ENCODE results near the gene CLIC4. TPM values are rescaled to one million over a fixed set of nuclear protein-coding genes. Genes with fewer than 3 reads are reported as not detected.
"Not testable (repeated sequence)": the region's sequence is repeated elsewhere in the genome, so short reads cannot be mapped to it uniquely, and the experiment has no call there.

CLIC4 gene
- total RNA-seq, 6 experiments from 2014 or later = 35.0 to 63.6 (median 44.3) TPM

DNA sequence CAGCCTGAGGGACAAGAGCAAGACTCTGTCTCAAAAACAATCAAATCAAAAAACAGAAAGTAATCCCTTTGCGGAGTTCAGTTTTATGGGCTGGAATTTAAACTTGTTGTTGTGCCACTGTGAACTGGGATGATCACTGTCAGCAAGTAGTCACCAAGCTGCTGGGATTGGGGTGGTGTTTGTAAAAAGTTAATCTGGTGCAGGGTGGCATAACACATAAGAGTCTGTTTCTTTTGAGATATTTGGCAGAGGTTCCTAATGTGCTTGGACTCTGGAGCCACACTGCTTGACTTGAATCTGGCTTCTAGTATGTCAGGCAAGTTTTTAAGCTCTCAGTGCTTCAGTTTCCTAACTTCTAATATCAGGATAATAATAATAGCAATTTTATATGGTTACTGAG is 6.6 kb downstream of the CLIC4 start:
- ATAC-seq = peak; percentile 69 to 87 (median 86)
- whole genome bisulfite sequencing (ENCODE audit: insufficient coverage, low coverage, low lambda C conversion rate, missing lambda C conversion rate) = 14% methylated on average over 1 of the region's 1 CpG
- H3K4me1 ChIP-seq = peaks cover 0 to 65% (median 16%) of the 10 kb centered on the region in 4 donors

DNA sequence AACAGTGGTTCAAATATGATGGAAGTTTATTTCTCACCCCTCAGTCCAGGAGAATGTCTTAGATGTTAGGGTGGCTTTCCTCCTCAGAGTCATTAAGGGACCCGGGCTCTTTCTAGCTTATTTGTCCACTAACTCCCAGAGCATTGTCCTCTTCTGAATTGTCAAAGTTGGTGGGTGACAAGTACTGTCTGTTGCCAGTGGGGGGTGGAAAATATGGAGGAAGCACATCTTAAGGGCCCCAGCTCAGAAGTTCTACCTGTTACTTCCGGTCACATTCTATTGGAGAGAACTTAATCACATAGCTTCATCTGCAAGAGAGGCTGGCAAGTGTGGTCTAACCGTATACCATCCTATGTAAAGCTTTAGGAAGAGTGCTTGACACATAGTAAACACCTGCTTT is 7.1 kb downstream of the CLIC4 start:
- Histone ChIP-seq H3K27ac (peak overlapping the region in 2 of 3 donors; percentile 77 to 85), H3K9me3 (no peaks in the 10 kb centered on the region), H3K4me3 (no peak overlapping the region), H3K4me1 (peaks cover 0 to 65% (median 16%) of the 10 kb centered on the region in 4 donors), H3K36me3 (no peaks in the 10 kb centered on the region), H3K27me3 (no peaks in the 10 kb centered on the region)
- TF ChIP-seq, protein P1, sequence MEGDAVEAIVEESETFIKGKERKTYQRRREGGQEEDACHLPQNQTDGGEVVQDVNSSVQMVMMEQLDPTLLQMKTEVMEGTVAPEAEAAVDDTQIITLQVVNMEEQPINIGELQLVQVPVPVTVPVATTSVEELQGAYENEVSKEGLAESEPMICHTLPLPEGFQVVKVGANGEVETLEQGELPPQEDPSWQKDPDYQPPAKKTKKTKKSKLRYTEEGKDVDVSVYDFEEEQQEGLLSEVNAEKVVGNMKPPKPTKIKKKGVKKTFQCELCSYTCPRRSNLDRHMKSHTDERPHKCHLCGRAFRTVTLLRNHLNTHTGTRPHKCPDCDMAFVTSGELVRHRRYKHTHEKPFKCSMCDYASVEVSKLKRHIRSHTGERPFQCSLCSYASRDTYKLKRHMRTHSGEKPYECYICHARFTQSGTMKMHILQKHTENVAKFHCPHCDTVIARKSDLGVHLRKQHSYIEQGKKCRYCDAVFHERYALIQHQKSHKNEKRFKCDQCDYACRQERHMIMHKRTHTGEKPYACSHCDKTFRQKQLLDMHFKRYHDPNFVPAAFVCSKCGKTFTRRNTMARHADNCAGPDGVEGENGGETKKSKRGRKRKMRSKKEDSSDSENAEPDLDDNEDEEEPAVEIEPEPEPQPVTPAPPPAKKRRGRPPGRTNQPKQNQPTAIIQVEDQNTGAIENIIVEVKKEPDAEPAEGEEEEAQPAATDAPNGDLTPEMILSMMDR (IDR thresholded peaks at IDR 0.05) = no peak
- TF ChIP-seq POLR2A (IDR thresholded peaks at IDR 0.05) = no peak
- WGBS (ENCODE audit: insufficient coverage, low coverage, low lambda C conversion rate, missing lambda C conversion rate) = 49% methylated on average over 3 of the region's 3 CpGs
- no peak for ATAC-seq
- intact Hi-C loops (cut with DNase I) = no loop called here
- DNase-seq = no peak

More for the DNA sequence above, 6.6 kb downstream of the CLIC4 start:
- TF ChIP-seq, protein P1 (IDR thresholded peaks at IDR 0.05) = no peak
- no peak for TF ChIP-seq POLR2A (IDR thresholded peaks at IDR 0.05)
- Histone ChIP-seq H3K36me3 (no peaks in the 10 kb centered on the region), H3K9me3 (no peaks in the 10 kb centered on the region), H3K27ac (peak overlapping the region in 2 of 3 donors; percentile 77 to 85), H3K4me3 (peak overlapping the region in 2 of 3 donors; percentile 41), H3K27me3 (no peaks in the 10 kb centered on the region)
- DNase-seq = peak in 1 of 3 donors; percentile 60
- intact Hi-C loops (cut with DNase I) = no loop called here

DNA sequence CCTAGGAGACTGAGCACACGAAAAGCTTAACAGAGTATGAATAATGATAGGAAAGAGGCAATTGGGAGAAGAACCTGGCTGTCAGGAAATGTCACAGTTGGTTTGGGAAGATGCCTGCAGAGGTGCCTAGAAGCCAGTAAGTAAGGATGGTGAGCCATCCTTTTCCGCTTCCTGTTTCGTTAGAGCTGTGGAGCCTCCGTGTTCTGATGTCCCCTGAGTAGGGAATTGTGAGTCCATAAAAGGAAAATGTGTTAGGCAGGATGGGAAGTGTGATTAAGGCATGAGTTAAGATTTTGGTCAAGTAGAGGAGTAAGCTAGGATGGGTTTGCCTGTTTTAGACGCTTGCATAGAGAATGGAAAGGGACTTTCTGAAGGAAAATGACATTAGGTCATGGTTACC is 9.0 kb downstream of the CLIC4 start:
- no peaks in the 10 kb centered on the region for H3K36me3 ChIP-seq
- H3K27me3 ChIP-seq = no peaks in the 10 kb centered on the region
- ATAC-seq (peak in 2 of 4 donors; percentile 21 to 40), DNase-seq (no peak)
- H3K4me3 ChIP-seq = no peak overlapping the region
- 76% methylated on average over 5 of the region's 5 CpGs for WGBS (ENCODE audit: insufficient coverage, low coverage, low lambda C conversion rate, missing lambda C conversion rate)
- H3K9me3 ChIP-seq = no peaks in the 10 kb centered on the region
- no peak overlapping the region for H3K27ac ChIP-seq
- intact Hi-C loops (cut with DNase I) = no loop called here
- peaks cover 0 to 47% (median 18%) of the 10 kb centered on the region in 4 donors for H3K4me1 ChIP-seq
- no peak for TF ChIP-seq POLR2A (IDR thresholded peaks at IDR 0.05)
- TF ChIP-seq, protein P1 (IDR thresholded peaks at IDR 0.05) = no peak

DNA sequence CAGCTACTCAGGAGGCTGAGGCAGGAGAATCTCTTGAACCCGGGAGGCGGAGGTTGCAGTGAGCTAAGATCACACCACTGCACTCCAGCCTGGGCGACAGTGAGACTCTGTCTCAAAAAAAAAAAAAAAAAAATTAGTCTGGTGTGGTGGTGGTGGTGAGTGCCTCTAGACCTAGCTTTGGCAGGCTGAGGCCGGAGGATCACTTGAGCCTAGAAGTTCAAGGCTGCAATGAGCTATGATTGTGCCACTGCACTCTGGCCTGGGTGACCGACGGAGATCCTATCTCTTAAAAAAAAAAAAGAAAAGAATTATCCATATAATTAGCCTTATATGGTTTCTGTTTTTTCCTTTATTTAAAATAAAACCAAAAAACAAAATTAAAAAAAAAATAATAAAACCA is 10.1 kb downstream of the CLIC4 start:
- 61% methylated on average over 5 of the region's 6 CpGs for WGBS (ENCODE audit: insufficient coverage, low coverage, low lambda C conversion rate, missing lambda C conversion rate)
- H3K4me3 ChIP-seq; H3K27me3 ChIP-seq; DNase-seq; intact Hi-C loops (cut with DNase I); H3K9me3 ChIP-seq; H3K36me3 ChIP-seq; H3K27ac ChIP-seq: not testable (repeated sequence)
- peak; percentile 41 to 68 (median 45) for ATAC-seq
- peaks cover 0 to 49% (median 23%) of the 10 kb centered on the region in 4 donors for H3K4me1 ChIP-seq

GRCh38 chr1:24756395-24756794 is 11.1 kb downstream of the CLIC4 start:
- no peak for TF ChIP-seq POLR2A (IDR thresholded peaks at IDR 0.05)
- TF ChIP-seq, protein P1 (IDR thresholded peaks at IDR 0.05) = no peak
- H3K4me3 ChIP-seq = no peak overlapping the region
- WGBS (ENCODE audit: insufficient coverage, low coverage, low lambda C conversion rate, missing lambda C conversion rate) = 82% methylated on average over 2 of the region's 2 CpGs
- no peaks in the 10 kb centered on the region for H3K36me3 ChIP-seq
- H3K27ac ChIP-seq = no peak overlapping the region
- ATAC-seq (no peak), DNase-seq (no peak)
- no peaks in the 10 kb centered on the region for H3K9me3 ChIP-seq
- peaks cover 0 to 50% (median 21%) of the 10 kb centered on the region in 4 donors for H3K4me1 ChIP-seq
- intact Hi-C loops (cut with DNase I) = no loop called here
- no peaks in the 10 kb centered on the region for H3K27me3 ChIP-seq
